Glomerular visceral epithelial cell (primary cell): ENCODE results near the gene MBTD1.
"Not testable (repeated sequence)": the region's sequence is repeated elsewhere in the genome, so short reads cannot be mapped to it uniquely, and the experiment has no call there.

ENCODE experiments used
- DNase-seq: peaks from one replicate; pipeline ENCODE4 v3.0.0-alpha.2; 2016; ENCODE audit errors: extremely low spot score

Gene MBTD1

GRCh38 chr17:51259564-51260236 lies at the start of gene MBTD1:
MBTD1 (minus strand) TSS chr17:51260049; CDS start chr17:51225161, 34,888 bp downstream.
- peak; percentile 94 for DNase-seq

- no peak for DNase-seq
Measured at GRCh38 chr17:51305182-51305581, 45.3 kb upstream of the MBTD1 start.

- no peak for DNase-seq
Measured at GRCh38 chr17:51299859-51300258, 40.0 kb upstream of the MBTD1 start.

GRCh38 chr17:51298508-51299371 lies 38.9 kb upstream of the MBTD1 start:
- peak; percentile 35 for DNase-seq

GRCh38 chr17:51294338-51294737 lies 34.5 kb upstream of the MBTD1 start:
- DNase-seq = not testable (repeated sequence)

GRCh38 chr17:51289696-51290111 lies 29.9 kb upstream of the MBTD1 start:
- no peak for DNase-seq

GRCh38 chr17:51287412-51287811 lies 27.6 kb upstream of the MBTD1 start:
- DNase-seq = no peak

GRCh38 chr17:51279183-51279582 lies 19.3 kb upstream of the MBTD1 start:
- DNase-seq = no peak

GRCh38 chr17:51275381-51275780 lies 15.5 kb upstream of the MBTD1 start:
- peak; percentile 2 for DNase-seq

- no peak for DNase-seq
Measured at GRCh38 chr17:51272812-51273211, 13.0 kb upstream of the MBTD1 start.

- DNase-seq = no peak
Measured at GRCh38 chr17:51270636-51271035, 10.8 kb upstream of the MBTD1 start.

GRCh38 chr17:51269991-51270390 lies 10.1 kb upstream of the MBTD1 start:
- no peak for DNase-seq

GRCh38 chr17:51264466-51264865 lies 4.6 kb upstream of the MBTD1 start:
- not testable (repeated sequence) for DNase-seq

- DNase-seq = no peak
Measured at GRCh38 chr17:51263006-51263405, 3.2 kb upstream of the MBTD1 start.

GRCh38 chr17:51261024-51261963 lies 1.4 kb upstream of the MBTD1 start:
- DNase-seq = peak; percentile 1

- peak; percentile 98 for DNase-seq
Measured at GRCh38 chr17:51260237-51261023, 581 bp upstream of the MBTD1 start, which contains the start of gene UTP18. UTP18 (plus strand) TSS chr17:51260546; CDS start chr17:51260585, 39 bp downstream.

- peak; percentile 16 for DNase-seq
Measured at GRCh38 chr17:51258756-51259563, 889 bp downstream of the MBTD1 start.

- no peak for DNase-seq
Measured at GRCh38 chr17:51257150-51258081, 2.4 kb downstream of the MBTD1 start.

GRCh38 chr17:51256101-51256500 lies 3.7 kb downstream of the MBTD1 start:
- no peak for DNase-seq
